Stimulated activated CD4-positive, alpha-beta T cell treated with anti-CD3 and anti-CD28 coated beads, TNF-alpha, amount 100 ng/mL, for 1 hour (primary cell): ENCODE results near the gene TDP1.
"Not testable (repeated sequence)": the region's sequence is repeated elsewhere in the genome, so short reads cannot be mapped to it uniquely, and the experiment has no call there.

ENCODE experiments used
- DNase-seq, 3 donors: peaks; one replicate each; pipeline ENCODE4 v3.0.0-alpha.2; 2020; ENCODE audit warnings: low read depth in 3 of 3, low spot score in 1 of 3

Gene TDP1

GRCh38 chr14:90042496-90043252 lies 86.9 kb downstream of the TDP1 start:
- no peak for DNase-seq

GRCh38 chr14:90045616-90046015 lies 89.9 kb downstream of the TDP1 start:
- no peak for DNase-seq

- DNase-seq: no peak
Measured at GRCh38 chr14:90049390-90049789, 93.7 kb downstream of the TDP1 start.

GRCh38 chr14:90050271-90050670 lies 94.5 kb downstream of the TDP1 start:
- no peak for DNase-seq

- DNase-seq: no peak
Measured at GRCh38 chr14:90053044-90053443, 97.3 kb downstream of the TDP1 start.

GRCh38 chr14:90054803-90055202 lies 99.1 kb downstream of the TDP1 start:
- no peak for DNase-seq

- DNase-seq: no peak
Measured at GRCh38 chr14:90056826-90057225, 101.1 kb downstream of the TDP1 start.

- DNase-seq: no peak
Measured at GRCh38 chr14:90058876-90059458, 103.2 kb downstream of the TDP1 start.

GRCh38 chr14:90060312-90060964 lies 104.7 kb downstream of the TDP1 start:
- peak in 1 of 3 donors; percentile 29 for DNase-seq

GRCh38 chr14:90060965-90061684 lies 105.4 kb downstream of the TDP1 start:
- no peak for DNase-seq

- no peak for DNase-seq
Measured at GRCh38 chr14:90061685-90062126, 106.0 kb downstream of the TDP1 start, which contains the start of gene KCNK13. Gene KCNK13, plus strand, starts transcription at chr14:90061994. Its CDS starts 212 bp downstream, at chr14:90062206.

GRCh38 chr14:90062127-90062794 lies 106.5 kb downstream of the TDP1 start:
- peak in 1 of 3 donors; percentile 1 for DNase-seq

- DNase-seq: no peak
Measured at GRCh38 chr14:90062822-90063539, 107.3 kb downstream of the TDP1 start.

- DNase-seq: no peak
Measured at GRCh38 chr14:90072350-90072749, 116.6 kb downstream of the TDP1 start.

GRCh38 chr14:90079576-90079975 lies 123.8 kb downstream of the TDP1 start:
- DNase-seq: no peak

- no peak for DNase-seq
Measured at GRCh38 chr14:90087433-90087832, 131.7 kb downstream of the TDP1 start.

- no peak for DNase-seq
Measured at GRCh38 chr14:90088176-90088575, 132.4 kb downstream of the TDP1 start.

GRCh38 chr14:90089486-90089885 lies 133.8 kb downstream of the TDP1 start:
- DNase-seq: not testable (repeated sequence)

- DNase-seq: no peak
Measured at GRCh38 chr14:90091393-90091792, 135.7 kb downstream of the TDP1 start.

- no peak for DNase-seq
Measured at GRCh38 chr14:90093942-90094595, 138.3 kb downstream of the TDP1 start.
